Stimulated activated CD4-positive, alpha-beta T cell treated with anti-CD3 and anti-CD28 coated beads, Interleukin-4, amount 100 ng/mL, for 1 hour (primary cell): ENCODE measurements around the gene VILL.

Source experiments
- DNase-seq: peaks from one replicate; pipeline ENCODE4 v3.0.0-alpha.2; 2020

VILL gene

GRCh38 chr3:37990527-37990926 is at the start of gene VILL:
Gene VILL (plus strand): TSS chr3:37990786. CDS start chr3:37993673, 2,887 bp downstream.
- DNase-seq = no peak

GRCh38 chr3:37941608-37942508 is 48.7 kb upstream of the VILL start:
- no peak for DNase-seq

GRCh38 chr3:37942646-37943045 is 47.9 kb upstream of the VILL start:
- no peak for DNase-seq

- no peak for DNase-seq
Measured at GRCh38 chr3:37943126-37943525, 47.5 kb upstream of the VILL start.

- no peak for DNase-seq
Measured at GRCh38 chr3:37943631-37944314, 46.8 kb upstream of the VILL start.

- DNase-seq = no peak
Measured at GRCh38 chr3:37944391-37944842, 46.2 kb upstream of the VILL start.

- no peak for DNase-seq
Measured at GRCh38 chr3:37945156-37945806, 45.3 kb upstream of the VILL start.

- DNase-seq = no peak
Measured at GRCh38 chr3:37945807-37946530, 44.6 kb upstream of the VILL start.

GRCh38 chr3:37946531-37946889 is 44.1 kb upstream of the VILL start:
- no peak for DNase-seq

GRCh38 chr3:37949866-37950265 is 40.7 kb upstream of the VILL start:
- DNase-seq = no peak

GRCh38 chr3:37952564-37952963 is 38.0 kb upstream of the VILL start:
- no peak for DNase-seq

GRCh38 chr3:37953226-37953625 is 37.4 kb upstream of the VILL start:
- no peak for DNase-seq

GRCh38 chr3:37953707-37954394 is 36.7 kb upstream of the VILL start:
- no peak for DNase-seq

GRCh38 chr3:37954881-37955280 is 35.7 kb upstream of the VILL start:
- no peak for DNase-seq

GRCh38 chr3:37955918-37956707 is 34.5 kb upstream of the VILL start:
- DNase-seq = no peak

GRCh38 chr3:37956723-37957538 is 33.7 kb upstream of the VILL start:
- DNase-seq = no peak

- DNase-seq = no peak
Measured at GRCh38 chr3:37957539-37957936, 33.0 kb upstream of the VILL start.

- DNase-seq = no peak
Measured at GRCh38 chr3:37961622-37962431, 28.8 kb upstream of the VILL start.

GRCh38 chr3:37963016-37963415 is 27.6 kb upstream of the VILL start:
- DNase-seq = no peak

GRCh38 chr3:37963635-37964034 is 27.0 kb upstream of the VILL start:
- no peak for DNase-seq
